H9 (cell line): ENCODE data around the gene RPS24. TPM values are rescaled to one million over a fixed set of nuclear protein-coding genes. Genes with fewer than 3 reads are reported as not detected.

ENCODE experiments used
- DNase-seq: peaks from one replicate; pipeline ENCODE4 v3.0.0-alpha.2; 2017
- H2AFZ ChIP-seq: one replicate; pipeline ENCODE4 v1.6.1; 2013; ENCODE audit warnings: mild to moderate bottlenecking, low read length, control low read depth, moderate library complexity
- H2AK5ac ChIP-seq: 2 replicates; pipeline ENCODE4 v1.6.1; 2013; ENCODE audit warnings: low read length, control low read depth, mixed read lengths; ENCODE audit not compliant: insufficient read length
- H2BK120ac ChIP-seq: one replicate; pipeline ENCODE4 v1.6.1; 2013; ENCODE audit warnings: low read depth, mild to moderate bottlenecking, low read length, control low read depth, inconsistent platforms; ENCODE audit not compliant: poor library complexity, severe bottlenecking
- H2BK12ac ChIP-seq: 2 replicates; pipeline ENCODE4 v1.6.1; 2013; ENCODE audit warnings: low read length, control low read depth, mixed read lengths, low read depth; ENCODE audit not compliant: insufficient read length
- H2BK15ac ChIP-seq: 2 replicates; pipeline ENCODE4 v1.6.1; 2013; ENCODE audit warnings: low read depth, low read length, control low read depth
- H2BK20ac ChIP-seq: one replicate; pipeline ENCODE4 v1.6.1; 2013; ENCODE audit warnings: low read depth, mild to moderate bottlenecking, low read length, control low read depth, inconsistent platforms; ENCODE audit not compliant: poor library complexity, severe bottlenecking
- H2BK5ac ChIP-seq: 2 replicates; pipeline ENCODE4 v1.6.1; 2013; ENCODE audit warnings: low read length, control low read depth, mixed read lengths; ENCODE audit not compliant: insufficient read length
- H3K14ac ChIP-seq: 2 replicates; pipeline ENCODE4 v1.6.1; 2013; ENCODE audit warnings: low read length, control low read depth; ENCODE audit not compliant: insufficient read depth
- H3K18ac ChIP-seq: 2 replicates; pipeline ENCODE4 v1.6.1; 2013; ENCODE audit warnings: low read depth, mild to moderate bottlenecking, mixed read lengths, low read length, control low read depth; ENCODE audit not compliant: insufficient read length
- H3K23ac ChIP-seq: 2 replicates; pipeline ENCODE4 v1.6.1; 2013; ENCODE audit warnings: low read length, control low read depth, mixed read lengths, low read depth; ENCODE audit not compliant: insufficient read length
- H3K23me2 ChIP-seq: 2 replicates; pipeline ENCODE4 v1.6.1; 2013; ENCODE audit warnings: low read depth, mild to moderate bottlenecking, mixed read lengths, low read length, control low read depth; ENCODE audit not compliant: insufficient read length, poor library complexity, severe bottlenecking
- H3K27ac ChIP-seq: 2 replicates; pipeline ENCODE4 v1.5.1; 2013; ENCODE audit warnings: low read length, control low read depth, mixed read lengths, low read depth; ENCODE audit not compliant: insufficient read length
- H3K27me3 ChIP-seq: 2 replicates; pipeline ENCODE4 v1.6.1; 2013; ENCODE audit warnings: low read length, control low read depth, inconsistent platforms; ENCODE audit not compliant: insufficient read depth
- H3K4ac ChIP-seq: 2 replicates; pipeline ENCODE4 v1.6.1; 2013; ENCODE audit warnings: low read depth, mild to moderate bottlenecking, control low read depth, inconsistent platforms, low read length, moderate library complexity
- H3K4me1 ChIP-seq: 2 replicates; pipeline ENCODE4 v1.6.1; 2013; ENCODE audit warnings: low read length, control low read depth, inconsistent platforms; ENCODE audit not compliant: insufficient read depth
- H3K4me2 ChIP-seq: 2 replicates; pipeline ENCODE4 v1.6.1; 2013; ENCODE audit warnings: low read length, control low read depth, mixed read lengths; ENCODE audit not compliant: insufficient read length, insufficient read depth
- H3K56ac ChIP-seq: 2 replicates; pipeline ENCODE4 v1.6.1; 2013; ENCODE audit warnings: low read depth, mild to moderate bottlenecking, mixed read lengths, low read length, control low read depth; ENCODE audit not compliant: insufficient read length
- H3K79me1 ChIP-seq: 2 replicates; pipeline ENCODE4 v1.6.1; 2013; ENCODE audit warnings: low read depth, mild to moderate bottlenecking, moderate library complexity, low read length, control low read depth, inconsistent platforms; ENCODE audit not compliant: insufficient read depth, poor library complexity, severe bottlenecking
- H3K79me2 ChIP-seq: 2 replicates; pipeline ENCODE4 v1.6.1; 2013; ENCODE audit warnings: low read length, control low read depth, inconsistent platforms; ENCODE audit not compliant: insufficient read depth
- H3K9ac ChIP-seq: 2 replicates; pipeline ENCODE4 v1.6.1; 2013; ENCODE audit warnings: low read length, control low read depth, mixed read lengths; ENCODE audit not compliant: insufficient read length; ENCODE audit errors: extremely low read depth
- H3K9me3 ChIP-seq: one replicate; pipeline ENCODE4 v1.6.1; 2013; ENCODE audit warnings: low read depth, low read length, inconsistent platforms; ENCODE audit not compliant: control insufficient read depth
- H3T11ph ChIP-seq: one replicate; pipeline ENCODE4 v1.6.1; 2013; ENCODE audit warnings: mild to moderate bottlenecking, low read length, control low read depth, inconsistent platforms
- H4K20me1 ChIP-seq: one replicate; pipeline ENCODE4 v1.6.1; 2013; ENCODE audit not compliant: control insufficient read depth, insufficient read length, insufficient read depth
- H4K5ac ChIP-seq: 2 replicates; pipeline ENCODE4 v1.6.1; 2013; ENCODE audit warnings: low read depth, mild to moderate bottlenecking, mixed read lengths, low read length, control low read depth; ENCODE audit not compliant: insufficient read length
- H4K8ac ChIP-seq: replicated peaks from 2 replicates; pipeline ENCODE4 v1.6.1; 2013; ENCODE audit warnings: low read length, control low read depth, mixed read lengths, low read depth; ENCODE audit not compliant: insufficient read length
- H4K91ac ChIP-seq: 2 replicates; pipeline ENCODE4 v1.6.1; 2013; ENCODE audit warnings: low read depth, mild to moderate bottlenecking, moderate library complexity, mixed read lengths, low read length, control low read depth; ENCODE audit not compliant: insufficient read length
- H3K27ac Mint-ChIP-seq, 3 experiments: 2 replicates in 2 of 3; 3 replicates in 1 of 3; pipeline ENCODE4 v1.8.0; 2020 to 2021; ENCODE audit warnings: mixed read lengths in 3 of 3, mild to moderate bottlenecking in 1 of 3, moderate library complexity in 1 of 3
- H3K27me3 Mint-ChIP-seq: 2 replicates; pipeline ENCODE4 v1.8.0; 2021; ENCODE audit warnings: low read depth, mild to moderate bottlenecking, moderate library complexity, mixed read lengths
- H3K36me3 Mint-ChIP-seq, 3 experiments: 2 replicates in 2 of 3; 3 replicates in 1 of 3; pipeline ENCODE4 v1.8.0; 2020 to 2021; ENCODE audit warnings: low read depth in 3 of 3, mixed read lengths in 3 of 3; ENCODE audit not compliant: insufficient read depth in 1 of 3
- H3K4me1 Mint-ChIP-seq, 2 experiments: 2 replicates each; pipeline ENCODE4 v1.8.0; 2020; ENCODE audit warnings: mixed read lengths in 2 of 2
- H3K4me3 Mint-ChIP-seq, 2 experiments: 2 replicates in 1 of 2; 3 replicates in 1 of 2; pipeline ENCODE4 v1.8.0; 2020 to 2021; ENCODE audit warnings: mild to moderate bottlenecking in 2 of 2, mixed read lengths in 2 of 2, moderate library complexity in 1 of 2
- H3K9me3 Mint-ChIP-seq, 2 experiments: 2 replicates in 1 of 2; 3 replicates in 1 of 2; pipeline ENCODE4 v1.8.0; 2020; ENCODE audit warnings: mild to moderate bottlenecking in 2 of 2, mixed read lengths in 2 of 2, moderate library complexity in 1 of 2
- CTCF ChIP-seq: fragments of 200-600 bp; sonication (generic); conservative IDR thresholded peaks from 3 replicates; pipeline ENCODE4 v1.8.0; 2021; ENCODE audit warnings: antibody characterized with exemption, mild to moderate bottlenecking
- WGBS: extraction: QIAGEN DNeasy Blood & Tissue Kit; methylation state at CpG from one replicate; pipeline ENCODE4 v1.1.7; 2013; ENCODE audit warnings: missing lambda C conversion rate, low lambda C conversion rate, mixed read lengths; ENCODE audit not compliant: insufficient read length; ENCODE audit errors: extremely low coverage; 5-methylcytosine and 5-hydroxymethylcytosine counted together
- total RNA-seq: library from RNA; stranded (reverse); gene quantifications from 2 replicates; pipeline ENCODE4 v1.2.1, GENCODE V29; 2021

Gene RPS24
- total RNA-seq, 1 experiment from 2014 or later = 1,966 TPM

GRCh38 chr10:78007172-78007571, 26.5 kb upstream of the RPS24 start:
- no peak overlapping the region for H2BK20ac ChIP-seq
- Mint-ChIP-seq H3K4me1 (no peaks in the 10 kb centered on the region), H3K27ac (0 out of 7 replicates have a peak overlapping the region, but pooled peaks of 1 of the 3 experiments have one; percentile 39), H3K9me3 (no peaks in the 10 kb centered on the region), H3K4me3 (no peak overlapping the region), H3K27me3 (no peaks in the 10 kb centered on the region), H3K36me3 (peaks cover 54 to 95% (median 86%) of the 10 kb centered on the region in 3 experiments; a peak in 6 of 7 replicates)
- no peak overlapping the region for H2BK5ac ChIP-seq
- no peaks in the 10 kb centered on the region for H3K4me1 ChIP-seq
- H3K4ac ChIP-seq = no peak overlapping the region
- H3K23me2 ChIP-seq = no peaks in the 10 kb centered on the region
- H3K14ac ChIP-seq = no peak overlapping the region
- no peak overlapping the region for H3K9ac ChIP-seq
- WGBS = no CpG with 5 or more reads among the region's 1 CpG
- H2BK12ac ChIP-seq = no peak overlapping the region
- H3K27ac ChIP-seq = no peak overlapping the region
- no peak overlapping the region for H2AK5ac ChIP-seq
- no peaks in the 10 kb centered on the region for H3K27me3 ChIP-seq
- no peak overlapping the region for H3K56ac ChIP-seq
- H2AFZ ChIP-seq = no peak overlapping the region
- TF ChIP-seq CTCF = no peak
- H3K9me3 ChIP-seq = no peaks in the 10 kb centered on the region
- no peak overlapping the region for H2BK15ac ChIP-seq
- H4K8ac ChIP-seq = no peak overlapping the region
- no peak for DNase-seq
- H3K18ac ChIP-seq = no peak overlapping the region
- H4K91ac ChIP-seq = no peak overlapping the region
- no peaks in the 10 kb centered on the region for H3K79me2 ChIP-seq
- H3K79me1 ChIP-seq = no peaks in the 10 kb centered on the region
- H2BK120ac ChIP-seq = no peak overlapping the region
- H3T11ph ChIP-seq = no peak overlapping the region
- no peaks in the 10 kb centered on the region for H4K20me1 ChIP-seq
- no peak overlapping the region for H4K5ac ChIP-seq
- H3K4me2 ChIP-seq = no peak overlapping the region
- H3K23ac ChIP-seq = no peak overlapping the region
